OCI-LY7 (cell line): ENCODE results near the gene ZDHHC1. TPM values are rescaled to one million over a fixed set of nuclear protein-coding genes. Genes with fewer than 3 reads are reported as not detected.

ENCODE experiments used
- BruUV-seq: library from RNA; stranded (reverse); fragments of 400-500 nt; replicated peaks from 2 replicates; lab custom pipeline; 2021; lab: Mats Ljungman, UMichigan
- CTCF ChIA-PET: fragments of 300-600 bp; sonication (Branson Sonifier 250); formaldehyde crosslinking; loops from one replicate; lab custom pipeline; 2022; ENCODE audit warnings: antibody characterized with exemption; ENCODE audit not compliant: unreplicated experiment; lab: Charles Lee
- POLR2A ChIA-PET: fragments of 300-600 bp; sonication (Branson Sonifier 250); formaldehyde crosslinking; loops from one replicate; lab custom pipeline; 2022; ENCODE audit warnings: antibody characterized with exemption; lab: Charles Lee
- DNase-seq: peaks from one replicate; pipeline ENCODE4 v3.0.0-alpha.2; 2015; ENCODE audit warnings: low spot score
- H2AFZ ChIP-seq: fragments of 200-600 bp; sonication (generic), shearing (Covaris generic); 2 replicates; pipeline ENCODE4 v1.6.1; 2014; ENCODE audit warnings: mild to moderate bottlenecking, antibody characterized with exemption, low read length, moderate library complexity
- H3K27ac ChIP-seq: fragments of 200-600 bp; sonication (generic); 2 replicates; pipeline ENCODE4 v1.5.1; 2014; ENCODE audit warnings: mixed run types, low read depth, mild to moderate bottlenecking, moderate library complexity, low read length, inconsistent platforms; ENCODE audit not compliant: poor library complexity, severe bottlenecking
- H3K36me3 ChIP-seq: fragments of 200-600 bp; sonication (generic); 2 replicates; pipeline ENCODE4 v1.6.1; 2014; ENCODE audit warnings: mild to moderate bottlenecking, antibody characterized with exemption, low read length, moderate library complexity, mixed read lengths; ENCODE audit not compliant: insufficient read depth
- H3K4me1 ChIP-seq: fragments of 200-600 bp; sonication (generic); 2 replicates; pipeline ENCODE4 v1.5.1; 2014; ENCODE audit warnings: mild to moderate bottlenecking, low read length; ENCODE audit not compliant: insufficient read depth, poor library complexity, severe bottlenecking
- H3K4me2 ChIP-seq: fragments of 200-600 bp; sonication (generic); 2 replicates; pipeline ENCODE4 v1.6.1; 2014; ENCODE audit warnings: mild to moderate bottlenecking, low read length
- H3K4me3 ChIP-seq: fragments of 200-600 bp; sonication (generic); 2 replicates; pipeline ENCODE4 v1.5.1; 2014; ENCODE audit warnings: mild to moderate bottlenecking, low read depth, low read length; ENCODE audit not compliant: poor library complexity, severe bottlenecking
- H3K79me2 ChIP-seq: fragments of 200-600 bp; sonication (generic); 2 replicates; pipeline ENCODE4 v1.6.1; 2016; ENCODE audit warnings: low read depth, mild to moderate bottlenecking, low read length, moderate library complexity, mixed read lengths; ENCODE audit not compliant: insufficient read depth
- H3K9me2 ChIP-seq: fragments of 200-600 bp; sonication (generic); 2 replicates; pipeline ENCODE4 v1.6.1; 2016; ENCODE audit warnings: mild to moderate bottlenecking, low read length, mixed read lengths; ENCODE audit not compliant: insufficient read depth
- H3K9me3 ChIP-seq: fragments of 200-600 bp; sonication (generic); 2 replicates; pipeline ENCODE4 v1.6.1; 2014; ENCODE audit warnings: mild to moderate bottlenecking, mixed run types, low read length, mixed read lengths
- H4K20me1 ChIP-seq: fragments of 200-600 bp; sonication (generic); 2 replicates; pipeline ENCODE4 v1.6.1; 2014; ENCODE audit warnings: mild to moderate bottlenecking, antibody characterized with exemption, low read length, moderate library complexity, mixed read lengths; ENCODE audit not compliant: insufficient read depth
- EZH2phosphoT487 ChIP-seq: fragments of 200-600 bp; sonication (generic); IDR thresholded peaks from 2 replicates; pipeline ENCODE4 v1.6.1; 2018; ENCODE audit warnings: low read depth, borderline replicate concordance, mild to moderate bottlenecking, mixed run types, antibody characterized with exemption, low read length, moderate library complexity, mixed read lengths
- intact Hi-C: fragments of 100-400 bp; cut with micrococcal nuclease; formaldehyde crosslinking; loops from one replicate; pipeline ENCODE4 v1.10.0; 2022; ENCODE audit not compliant: unreplicated experiment
- total RNA-seq, 2 experiments: library from RNA; depleted of rRNA in 1 of 2; stranded (reverse); fragments of >200 nt in 1 of 2; shearing (Covaris generic) in 1 of 2; gene quantifications; 2 replicates each; pipeline ENCODE4 v1.2.3, GENCODE V29; 2014 to 2022
- TF ChIP-seq, protein P1 (sequence below): fragments of 200-600 bp; sonication (generic); conservative IDR thresholded peaks from 2 replicates; pipeline ENCODE4 v1.5.1; 2014; ENCODE audit warnings: mild to moderate bottlenecking, antibody characterized with exemption, low read length, moderate library complexity, mixed read lengths

ZDHHC1 gene
- total RNA-seq, 2 experiments from 2014 or later = not detected

DNA sequence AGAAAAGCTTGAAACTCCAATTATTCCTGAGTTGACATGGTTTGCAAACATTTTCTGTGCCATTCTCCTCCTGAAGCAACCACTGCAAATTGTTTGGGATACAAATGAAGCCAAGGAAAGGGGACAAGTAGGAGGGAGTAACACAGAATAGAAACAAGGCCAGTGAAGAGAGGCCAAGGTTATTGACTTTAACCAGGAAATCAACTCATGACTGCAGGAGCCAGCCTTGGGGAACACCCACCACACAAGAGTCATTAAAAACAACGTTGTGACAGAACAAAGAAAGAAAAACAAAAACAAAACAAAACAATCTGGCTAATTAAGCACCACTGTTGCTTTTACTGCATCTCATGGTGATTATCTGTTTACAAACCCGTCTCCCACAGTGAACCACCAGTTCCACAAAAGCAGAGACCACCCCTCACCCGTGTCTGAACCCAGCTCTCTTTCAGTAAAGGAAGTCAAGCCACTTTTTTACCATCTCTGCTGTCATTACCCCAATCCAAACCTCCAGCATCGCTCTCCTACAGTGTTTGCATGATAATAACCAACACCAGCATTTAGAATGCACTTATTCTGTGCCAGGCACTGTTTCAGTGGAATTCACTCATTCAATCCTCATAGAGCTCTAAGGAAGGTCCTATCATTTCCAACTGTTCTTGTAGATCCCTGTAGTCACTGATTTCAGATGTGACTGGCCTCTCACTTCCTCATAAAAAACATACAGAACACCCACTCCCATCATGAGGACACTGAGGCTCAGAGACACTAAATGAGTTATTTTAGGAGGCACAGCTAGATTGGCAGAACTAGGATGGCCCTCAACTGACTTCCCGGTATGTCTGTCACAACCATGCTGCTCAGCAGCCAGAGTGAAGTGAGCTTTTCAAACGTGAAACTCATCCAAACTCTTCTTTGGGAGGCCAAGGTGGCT, 2.0 kb downstream of the ZDHHC1 start:
- H3K4me3 ChIP-seq = no peak overlapping the region
- no TSS peak for BruUV-seq

DNA sequence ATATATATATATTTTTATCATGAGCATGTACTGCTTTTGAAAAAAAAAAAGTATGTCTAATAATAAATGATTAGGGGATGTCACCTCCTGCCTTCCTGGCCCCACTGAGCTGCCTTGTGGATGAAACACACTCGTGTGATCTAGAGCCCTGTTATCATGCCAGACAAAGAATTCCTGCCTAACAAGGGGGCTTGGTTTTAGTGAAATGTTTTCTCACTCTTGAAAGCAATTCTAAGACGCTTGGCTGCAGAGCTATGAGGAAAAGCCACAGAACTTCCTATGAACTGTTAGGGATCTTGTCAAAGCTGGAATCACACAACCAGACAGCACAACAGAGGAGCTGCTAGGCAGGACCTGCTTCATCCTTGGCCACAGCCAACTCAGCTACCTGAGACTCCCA, 4.0 kb downstream of the ZDHHC1 start:
- no peaks in the 10 kb centered on the region for H3K36me3 ChIP-seq
- H3K9me3 ChIP-seq = no peaks in the 10 kb centered on the region
- BruUV-seq = no TSS peak
- TF ChIP-seq, protein P1, sequence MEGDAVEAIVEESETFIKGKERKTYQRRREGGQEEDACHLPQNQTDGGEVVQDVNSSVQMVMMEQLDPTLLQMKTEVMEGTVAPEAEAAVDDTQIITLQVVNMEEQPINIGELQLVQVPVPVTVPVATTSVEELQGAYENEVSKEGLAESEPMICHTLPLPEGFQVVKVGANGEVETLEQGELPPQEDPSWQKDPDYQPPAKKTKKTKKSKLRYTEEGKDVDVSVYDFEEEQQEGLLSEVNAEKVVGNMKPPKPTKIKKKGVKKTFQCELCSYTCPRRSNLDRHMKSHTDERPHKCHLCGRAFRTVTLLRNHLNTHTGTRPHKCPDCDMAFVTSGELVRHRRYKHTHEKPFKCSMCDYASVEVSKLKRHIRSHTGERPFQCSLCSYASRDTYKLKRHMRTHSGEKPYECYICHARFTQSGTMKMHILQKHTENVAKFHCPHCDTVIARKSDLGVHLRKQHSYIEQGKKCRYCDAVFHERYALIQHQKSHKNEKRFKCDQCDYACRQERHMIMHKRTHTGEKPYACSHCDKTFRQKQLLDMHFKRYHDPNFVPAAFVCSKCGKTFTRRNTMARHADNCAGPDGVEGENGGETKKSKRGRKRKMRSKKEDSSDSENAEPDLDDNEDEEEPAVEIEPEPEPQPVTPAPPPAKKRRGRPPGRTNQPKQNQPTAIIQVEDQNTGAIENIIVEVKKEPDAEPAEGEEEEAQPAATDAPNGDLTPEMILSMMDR = no peak
- TF ChIP-seq EZH2phosphoT487 = no peak
- no peak overlapping the region for H3K27ac ChIP-seq
- H3K4me2 ChIP-seq = no peak overlapping the region
- no peaks in the 10 kb centered on the region for H3K4me1 ChIP-seq
- no peaks in the 10 kb centered on the region for H3K9me2 ChIP-seq
- no peak for DNase-seq
- no peaks in the 10 kb centered on the region for H4K20me1 ChIP-seq
- ChIA-PET CTCF (no interaction called here), POLR2A (interaction anchor here (0.7 kb wide), 1 partner anchor 146 kb away, joined by 4 read pairs; no protein-coding TSS in a partner anchor)
- H2AFZ ChIP-seq = no peak overlapping the region
- H3K4me3 ChIP-seq = no peak overlapping the region
- H3K79me2 ChIP-seq = no peaks in the 10 kb centered on the region
- intact Hi-C loops = no loop called here

More for the DNA sequence above, 2.0 kb downstream of the ZDHHC1 start:
- TF ChIP-seq, protein P1 = no peak
- TF ChIP-seq EZH2phosphoT487 = no peak
- Histone ChIP-seq H3K4me1 (no peaks in the 10 kb centered on the region), H3K36me3 (no peaks in the 10 kb centered on the region), H4K20me1 (no peaks in the 10 kb centered on the region), H3K9me3 (no peaks in the 10 kb centered on the region), H2AFZ (no peak overlapping the region), H3K4me2 (no peak overlapping the region), H3K79me2 (no peaks in the 10 kb centered on the region), H3K27ac (no peak overlapping the region), H3K9me2 (no peaks in the 10 kb centered on the region)
- ChIA-PET CTCF (no interaction called here), POLR2A (no interaction called here)
- DNase-seq = no peak
- intact Hi-C loops = no loop called here

DNA sequence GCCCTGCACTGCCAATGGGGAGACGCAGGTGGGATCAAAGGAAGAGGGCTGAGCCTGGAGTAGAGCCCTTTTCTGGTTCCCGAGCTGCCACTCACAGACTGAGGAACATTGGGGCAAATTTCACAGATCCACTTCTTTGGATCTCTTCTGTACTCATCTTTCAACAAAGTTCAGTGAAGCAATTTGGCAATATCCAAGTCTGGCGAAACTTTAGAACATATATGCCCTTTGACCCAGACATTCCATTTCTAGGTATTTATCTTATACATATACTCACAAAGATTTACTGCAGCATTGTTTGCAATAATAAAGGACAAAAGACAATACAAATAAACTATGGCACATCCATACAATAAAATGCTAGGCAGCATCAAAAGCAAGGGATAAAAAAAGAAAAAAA, 4.9 kb downstream of the ZDHHC1 start:
- intact Hi-C loops = no loop called here
- Histone ChIP-seq H3K36me3 (no peaks in the 10 kb centered on the region), H3K27ac (no peak overlapping the region), H3K4me3 (no peak overlapping the region), H4K20me1 (no peaks in the 10 kb centered on the region), H3K4me1 (no peaks in the 10 kb centered on the region), H3K9me3 (no peaks in the 10 kb centered on the region), H2AFZ (no peak overlapping the region), H3K79me2 (no peaks in the 10 kb centered on the region), H3K9me2 (no peaks in the 10 kb centered on the region), H3K4me2 (no peak overlapping the region)
- DNase-seq = no peak
- ChIA-PET POLR2A (no interaction called here), CTCF (no interaction called here)
- TF ChIP-seq EZH2phosphoT487 = no peak
- TF ChIP-seq, protein P1 = no peak
- BruUV-seq = no TSS peak
